Coronary artery (tissue), 2 donors: ENCODE results near the gene CUL5.

ENCODE experiments used
- DNase-seq: peaks from one replicate; pipeline ENCODE4 v3.0.0-alpha.2; 2017; ENCODE audit warnings: low spot score
- H3K27ac ChIP-seq, 2 donors: fragments of 200-600 bp; sonication (generic); one replicate each; pipeline ENCODE4 v1.5.1; 2016 to 2019
- H3K4me3 ChIP-seq: fragments of 200-600 bp; sonication (generic); 2 replicates; pipeline ENCODE4 v1.5.1; 2016; ENCODE audit warnings: mild to moderate bottlenecking, moderate library complexity
- TF ChIP-seq, protein P1 (sequence below): fragments of 200-600 bp; sonication (generic); IDR thresholded peaks from one replicate; pipeline ENCODE4 v1.5.1; 2019; ENCODE audit warnings: antibody characterized with exemption

The CUL5 gene

GRCh38 chr11:108035690-108036089, 27.0 kb downstream of the CUL5 start:
- TF ChIP-seq, protein P1, sequence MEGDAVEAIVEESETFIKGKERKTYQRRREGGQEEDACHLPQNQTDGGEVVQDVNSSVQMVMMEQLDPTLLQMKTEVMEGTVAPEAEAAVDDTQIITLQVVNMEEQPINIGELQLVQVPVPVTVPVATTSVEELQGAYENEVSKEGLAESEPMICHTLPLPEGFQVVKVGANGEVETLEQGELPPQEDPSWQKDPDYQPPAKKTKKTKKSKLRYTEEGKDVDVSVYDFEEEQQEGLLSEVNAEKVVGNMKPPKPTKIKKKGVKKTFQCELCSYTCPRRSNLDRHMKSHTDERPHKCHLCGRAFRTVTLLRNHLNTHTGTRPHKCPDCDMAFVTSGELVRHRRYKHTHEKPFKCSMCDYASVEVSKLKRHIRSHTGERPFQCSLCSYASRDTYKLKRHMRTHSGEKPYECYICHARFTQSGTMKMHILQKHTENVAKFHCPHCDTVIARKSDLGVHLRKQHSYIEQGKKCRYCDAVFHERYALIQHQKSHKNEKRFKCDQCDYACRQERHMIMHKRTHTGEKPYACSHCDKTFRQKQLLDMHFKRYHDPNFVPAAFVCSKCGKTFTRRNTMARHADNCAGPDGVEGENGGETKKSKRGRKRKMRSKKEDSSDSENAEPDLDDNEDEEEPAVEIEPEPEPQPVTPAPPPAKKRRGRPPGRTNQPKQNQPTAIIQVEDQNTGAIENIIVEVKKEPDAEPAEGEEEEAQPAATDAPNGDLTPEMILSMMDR = no peak
- Histone ChIP-seq H3K27ac (no peak overlapping the region), H3K4me3 (no peak overlapping the region)
- DNase-seq = no peak

- TF ChIP-seq, protein P1 = no peak
- Histone ChIP-seq H3K27ac (no peak overlapping the region), H3K4me3 (no peak overlapping the region)
- DNase-seq = no peak
Measured at GRCh38 chr11:108037211-108037610, 28.5 kb downstream of the CUL5 start.

DNA sequence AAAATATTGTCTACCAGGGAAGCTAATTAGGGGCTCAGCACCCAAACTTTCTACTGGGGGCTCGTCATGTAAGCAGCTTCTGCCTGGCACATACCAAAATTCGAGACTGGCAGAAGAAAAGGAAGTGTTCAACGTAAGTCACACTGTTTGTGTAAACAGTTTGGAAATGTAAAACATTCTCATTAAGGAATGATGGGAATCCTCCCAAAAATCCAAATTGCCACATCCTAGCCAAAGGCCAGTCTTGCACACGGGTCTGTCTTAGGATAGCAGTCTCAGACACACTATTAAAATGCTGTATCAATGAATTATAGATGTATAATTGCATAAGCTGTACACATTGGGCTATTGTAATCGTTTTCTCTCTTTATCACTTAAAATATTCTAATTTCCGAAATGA, 28.9 kb downstream of the CUL5 start:
- Histone ChIP-seq H3K4me3 (no peak overlapping the region), H3K27ac (no peak overlapping the region)
- TF ChIP-seq, protein P1 = no peak
- no peak for DNase-seq

DNA sequence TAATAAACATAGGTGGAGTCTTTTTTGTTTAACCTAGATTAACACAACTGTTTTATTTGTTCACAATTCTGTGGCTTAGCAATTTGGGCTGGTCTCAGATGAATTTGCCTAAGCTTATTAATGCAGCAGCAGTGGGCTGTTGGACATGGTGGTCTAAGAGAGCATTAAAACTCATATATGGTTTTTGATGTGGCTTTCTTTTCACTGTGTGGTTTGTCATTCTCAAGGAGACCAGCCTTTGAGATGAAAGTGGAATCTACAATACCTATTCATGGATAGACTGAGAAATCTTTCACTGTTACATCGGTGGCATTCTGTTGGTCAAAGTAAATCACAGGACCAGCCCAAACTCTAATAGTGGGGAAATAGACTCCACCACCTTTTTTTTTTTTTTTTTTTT, 39.6 kb downstream of the CUL5 start:
- no peak overlapping the region for H3K4me3 ChIP-seq
- TF ChIP-seq, protein P1 = no peak
- H3K27ac ChIP-seq = no peak overlapping the region
- DNase-seq = no peak

DNA sequence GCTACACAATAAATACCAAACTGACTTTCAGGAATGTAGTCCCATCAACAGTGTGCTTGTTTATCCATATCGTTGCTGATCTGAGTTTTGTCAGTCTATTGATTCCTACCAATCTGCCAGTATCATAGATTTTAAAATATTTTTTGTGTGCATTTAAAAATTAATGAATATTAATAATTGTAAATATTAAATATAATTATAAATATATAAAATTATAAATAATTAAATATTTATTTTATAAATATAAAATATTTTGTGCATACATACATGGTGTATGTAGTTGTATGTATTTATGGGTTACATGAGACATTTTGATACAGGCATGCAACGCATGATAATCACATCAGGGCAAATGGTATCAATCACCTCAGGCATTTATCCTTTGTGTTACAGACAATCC, 53.6 kb downstream of the CUL5 start:
- DNase-seq = no peak
- no peak overlapping the region for H3K4me3 ChIP-seq
- H3K27ac ChIP-seq = no peak overlapping the region
- TF ChIP-seq, protein P1 = no peak

- H3K4me3 ChIP-seq = no peak overlapping the region
- DNase-seq = no peak
- no peak overlapping the region for H3K27ac ChIP-seq
- TF ChIP-seq, protein P1 = no peak
Measured at GRCh38 chr11:108063410-108063809, 54.7 kb downstream of the CUL5 start.

- Histone ChIP-seq H3K4me3 (no peak overlapping the region), H3K27ac (no peak overlapping the region)
- TF ChIP-seq, protein P1 = no peak
- no peak for DNase-seq
Measured at GRCh38 chr11:108069947-108070346, 61.2 kb downstream of the CUL5 start.
